AG04450 (cell line): ENCODE data around the gene FZD1. TPM values are rescaled to one million over a fixed set of nuclear protein-coding genes. Genes with fewer than 3 reads are reported as not detected.

Experiments used
- CTCF ChIA-PET: fragments of 300-600, 350-600 bp; formaldehyde crosslinking; extraction: SDS; loops from one replicate; lab custom pipeline; 2022; ENCODE audit warnings: antibody characterized with exemption, inconsistent platforms; lab: Charles Lee
- POLR2A ChIA-PET: fragments of 350-600 bp; formaldehyde crosslinking; extraction: SDS; loops from one replicate; lab custom pipeline; 2021; ENCODE audit warnings: antibody characterized with exemption, inconsistent platforms; lab: Yijun Ruan, JAX
- DNase-seq: peaks from one replicate; pipeline ENCODE4 v3.0.0-alpha.2; 2011; ENCODE audit warnings: low read depth, low spot score
- H3K27ac ChIP-seq: one replicate; pipeline ENCODE4 v1.5.1; 2012; ENCODE audit warnings: low read depth, low read length, control low read depth
- H3K27me3 ChIP-seq: one replicate; pipeline ENCODE4 v1.6.0; 2012; ENCODE audit warnings: low read length; ENCODE audit not compliant: control insufficient read depth, insufficient read depth
- H3K4me3 ChIP-seq: 2 replicates; pipeline ENCODE4 v1.5.1; 2011; ENCODE audit warnings: mild to moderate bottlenecking, low read depth, low read length, control low read depth
- H3K9me3 ChIP-seq: 2 replicates; pipeline ENCODE4 v1.5.1; 2012; ENCODE audit warnings: low read length; ENCODE audit not compliant: control insufficient read depth, insufficient read depth
- CTCF ChIP-seq: IDR thresholded peaks from 2 replicates; pipeline ENCODE4 v1.5.1; 2011; ENCODE audit warnings: low read depth, low read length, control low read depth, inconsistent platforms
- polyA plus RNA-seq: library from polyadenylated mRNA; depleted of rRNA; stranded (reverse); fragments of >200 nt; gene quantifications from 2 replicates; pipeline ENCODE4 v1.2.3, GENCODE V29; 2011

FZD1 gene
- polyA plus RNA-seq, 1 experiment = 9.6 TPM

- DNase-seq = no peak
- H3K4me3 ChIP-seq = no peak overlapping the region
- POLR2A ChIA-PET = no interaction called here
- no peak overlapping the region for H3K27ac ChIP-seq
- H3K9me3 ChIP-seq = no peaks in the 10 kb centered on the region
- TF ChIP-seq CTCF = no peak
- H3K27me3 ChIP-seq = no peaks in the 10 kb centered on the region
- CTCF ChIA-PET = no interaction called here
Observed at GRCh38 chr7:91280604-91281003, 16.4 kb downstream of the FZD1 start.

- CTCF ChIA-PET = no interaction called here
- no peak for DNase-seq
- Histone ChIP-seq H3K27ac (no peak overlapping the region), H3K27me3 (no peaks in the 10 kb centered on the region), H3K9me3 (no peaks in the 10 kb centered on the region), H3K4me3 (no peak overlapping the region)
- no peak for TF ChIP-seq CTCF
- POLR2A ChIA-PET = no interaction called here
Observed at GRCh38 chr7:91285696-91286355, 21.6 kb downstream of the FZD1 start.

- POLR2A ChIA-PET = no interaction called here
- no peaks in the 10 kb centered on the region for H3K27me3 ChIP-seq
- H3K4me3 ChIP-seq = no peak overlapping the region
- DNase-seq = no peak
- H3K9me3 ChIP-seq = no peaks in the 10 kb centered on the region
- no peak overlapping the region for H3K27ac ChIP-seq
- TF ChIP-seq CTCF = no peak
- CTCF ChIA-PET = no interaction called here
Observed at GRCh38 chr7:91286432-91286831, 22.2 kb downstream of the FZD1 start.

- H3K27ac ChIP-seq = no peak overlapping the region
- DNase-seq = no peak
- ChIA-PET POLR2A (no interaction called here), CTCF (interaction anchor here (1.0 to 1.8 kb wide), 4 partner anchors 10 to 204 kb away, joined by 3 to 8 read pairs (median 4); no protein-coding TSS in a partner anchor)
- H3K27me3 ChIP-seq = peaks cover 2% of the 10 kb centered on the region
- peak; percentile 7; the same call in 1 of the 2 replicates for TF ChIP-seq CTCF
- no peaks in the 10 kb centered on the region for H3K9me3 ChIP-seq
- no peak overlapping the region for H3K4me3 ChIP-seq
Observed at GRCh38 chr7:91287371-91288084, 23.3 kb downstream of the FZD1 start.

GRCh38 chr7:91288208-91288824, 24.1 kb downstream of the FZD1 start:
- ChIA-PET POLR2A (no interaction called here), CTCF (interaction anchor here (0.6 to 1.8 kb wide), 6 partner anchors 11 to 205 kb away, joined by 3 to 8 read pairs (median 3); no protein-coding TSS in a partner anchor)
- Histone ChIP-seq H3K27me3 (peaks cover 6% of the 10 kb centered on the region), H3K4me3 (no peak overlapping the region), H3K27ac (no peak overlapping the region), H3K9me3 (no peaks in the 10 kb centered on the region)
- no peak for DNase-seq
- TF ChIP-seq CTCF = peak; percentile 10; the same call in 1 of the 2 replicates
